ENCODE results near the gene EDC3. TPM values are rescaled to one million over a fixed set of nuclear protein-coding genes. Genes with fewer than 3 reads are reported as not detected.

The EDC3 gene
- total RNA-seq, 1 donor from 2014 or later: 17.2 TPM

DNA sequence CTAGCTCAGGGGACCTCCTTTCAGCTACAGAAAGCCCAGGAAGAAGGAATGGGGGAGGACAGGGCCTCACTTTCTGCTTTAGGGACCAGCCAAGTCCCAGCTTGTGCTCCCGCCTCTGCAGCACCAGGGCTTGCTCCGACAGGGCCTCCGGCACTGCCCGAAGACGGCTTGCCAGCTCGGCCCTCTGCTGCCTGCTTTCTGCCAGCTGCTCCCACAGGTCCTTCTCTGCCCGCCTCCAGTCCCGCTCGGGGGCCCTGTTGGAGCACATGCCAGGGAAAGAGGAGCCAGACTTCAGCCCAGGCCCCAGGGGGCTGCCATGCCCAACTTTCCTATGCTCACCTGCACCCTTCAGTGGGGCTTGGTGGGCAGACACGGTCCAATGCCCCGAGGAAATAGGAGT lies 84.5 kb downstream of the EDC3 start:
- H3K27me3 ChIP-seq (ENCODE audit: low read depth): no peaks in the 10 kb centered on the region
- TF ChIP-seq, protein P1, sequence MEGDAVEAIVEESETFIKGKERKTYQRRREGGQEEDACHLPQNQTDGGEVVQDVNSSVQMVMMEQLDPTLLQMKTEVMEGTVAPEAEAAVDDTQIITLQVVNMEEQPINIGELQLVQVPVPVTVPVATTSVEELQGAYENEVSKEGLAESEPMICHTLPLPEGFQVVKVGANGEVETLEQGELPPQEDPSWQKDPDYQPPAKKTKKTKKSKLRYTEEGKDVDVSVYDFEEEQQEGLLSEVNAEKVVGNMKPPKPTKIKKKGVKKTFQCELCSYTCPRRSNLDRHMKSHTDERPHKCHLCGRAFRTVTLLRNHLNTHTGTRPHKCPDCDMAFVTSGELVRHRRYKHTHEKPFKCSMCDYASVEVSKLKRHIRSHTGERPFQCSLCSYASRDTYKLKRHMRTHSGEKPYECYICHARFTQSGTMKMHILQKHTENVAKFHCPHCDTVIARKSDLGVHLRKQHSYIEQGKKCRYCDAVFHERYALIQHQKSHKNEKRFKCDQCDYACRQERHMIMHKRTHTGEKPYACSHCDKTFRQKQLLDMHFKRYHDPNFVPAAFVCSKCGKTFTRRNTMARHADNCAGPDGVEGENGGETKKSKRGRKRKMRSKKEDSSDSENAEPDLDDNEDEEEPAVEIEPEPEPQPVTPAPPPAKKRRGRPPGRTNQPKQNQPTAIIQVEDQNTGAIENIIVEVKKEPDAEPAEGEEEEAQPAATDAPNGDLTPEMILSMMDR (IDR thresholded peaks at IDR 0.05; ENCODE audit: borderline replicate concordance): no peak
- intact Hi-C loops (cut with micrococcal nuclease): loop anchor here (10.0 kb wide), 1 partner anchor 67 kb away; the partner anchor contains the start of gene ARID3B
- H3K4me3 ChIP-seq: no peak overlapping the region
- H3K9me3 ChIP-seq (replicated peaks): no peaks in the 10 kb centered on the region
- DNase-seq: no peak
- H3K36me3 ChIP-seq: no peaks in the 10 kb centered on the region
- H3K4me1 ChIP-seq: peaks cover 44% of the 10 kb centered on the region
- peak overlapping the region; percentile 47 for H3K27ac ChIP-seq (replicated peaks)

DNA sequence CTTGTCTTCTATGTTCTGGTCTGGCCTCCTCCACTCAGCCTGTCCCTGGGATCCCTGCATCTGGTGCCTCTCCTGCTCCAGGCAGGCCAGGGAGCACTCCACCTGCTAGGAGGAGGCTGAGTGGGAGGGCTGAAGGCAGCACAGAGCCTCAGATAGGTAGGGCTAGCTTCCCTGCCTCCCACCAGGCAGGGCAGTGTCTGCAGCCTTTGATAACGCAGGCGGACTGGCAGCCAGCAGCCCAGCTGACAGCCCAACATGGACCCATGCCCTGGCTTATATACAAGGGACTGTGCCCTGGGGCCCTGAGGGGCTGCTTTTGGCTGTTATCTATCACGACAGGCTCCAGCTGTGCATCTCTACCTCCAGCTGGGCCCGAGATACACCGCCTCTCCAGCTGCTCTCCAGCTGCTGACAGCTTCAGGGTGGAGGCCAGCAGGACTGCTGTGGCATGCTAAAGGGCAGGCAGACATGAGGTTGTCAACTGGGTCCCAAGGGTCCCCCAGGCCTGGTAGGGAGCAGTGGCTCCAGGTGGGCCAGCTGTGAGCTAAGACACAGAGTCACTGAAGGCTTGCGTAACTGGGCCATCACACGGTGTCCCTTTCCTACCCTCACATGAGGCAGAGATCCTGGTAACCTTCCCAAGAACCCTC lies 85.4 kb downstream of the EDC3 start:
- peak overlapping the region; percentile 47 for H3K27ac ChIP-seq (replicated peaks)
- H3K4me1 ChIP-seq: peaks cover 37% of the 10 kb centered on the region
- H3K27me3 ChIP-seq (ENCODE audit: low read depth): no peaks in the 10 kb centered on the region
- H3K9me3 ChIP-seq (replicated peaks): no peaks in the 10 kb centered on the region
- H3K4me3 ChIP-seq: no peak overlapping the region
- TF ChIP-seq, protein P1 (IDR thresholded peaks at IDR 0.05; ENCODE audit: borderline replicate concordance): no peak
- intact Hi-C loops (cut with micrococcal nuclease): loop anchor here (10.0 kb wide), 1 partner anchor 66 kb away; the partner anchor contains the start of gene ARID3B
- no peaks in the 10 kb centered on the region for H3K36me3 ChIP-seq
- peak; percentile 49 for DNase-seq

DNA sequence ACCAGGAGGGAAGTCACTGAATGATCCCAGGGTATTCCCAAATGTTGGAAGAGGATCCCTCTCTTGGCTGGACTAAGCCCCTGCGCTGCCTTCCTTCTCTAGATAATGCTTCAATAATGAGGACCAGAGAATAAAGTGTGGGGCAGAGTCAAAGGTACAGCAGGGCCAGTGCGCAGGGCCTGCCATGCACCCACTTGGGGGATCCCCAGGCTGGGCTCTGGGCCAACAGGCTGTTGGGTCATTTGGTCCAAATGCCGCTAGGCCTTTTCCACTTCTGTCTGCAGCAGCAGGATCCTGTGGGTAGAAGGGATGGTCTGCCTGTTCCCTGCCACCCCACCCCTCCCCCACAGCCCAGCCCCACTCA lies 85.9 kb downstream of the EDC3 start:
- Histone ChIP-seq H3K4me1 (peaks cover 32% of the 10 kb centered on the region), H3K36me3 (no peaks in the 10 kb centered on the region), H3K27me3 (ENCODE audit: low read depth) (no peaks in the 10 kb centered on the region), H3K27ac (replicated peaks) (peak overlapping the region; percentile 47), H3K9me3 (replicated peaks) (no peaks in the 10 kb centered on the region), H3K4me3 (no peak overlapping the region)
- no peak for DNase-seq
- intact Hi-C loops (cut with micrococcal nuclease): loop anchor here (10.0 kb wide), 1 partner anchor 65 kb away; the partner anchor contains the start of gene ARID3B
- TF ChIP-seq, protein P1 (IDR thresholded peaks at IDR 0.05; ENCODE audit: borderline replicate concordance): no peak

DNA sequence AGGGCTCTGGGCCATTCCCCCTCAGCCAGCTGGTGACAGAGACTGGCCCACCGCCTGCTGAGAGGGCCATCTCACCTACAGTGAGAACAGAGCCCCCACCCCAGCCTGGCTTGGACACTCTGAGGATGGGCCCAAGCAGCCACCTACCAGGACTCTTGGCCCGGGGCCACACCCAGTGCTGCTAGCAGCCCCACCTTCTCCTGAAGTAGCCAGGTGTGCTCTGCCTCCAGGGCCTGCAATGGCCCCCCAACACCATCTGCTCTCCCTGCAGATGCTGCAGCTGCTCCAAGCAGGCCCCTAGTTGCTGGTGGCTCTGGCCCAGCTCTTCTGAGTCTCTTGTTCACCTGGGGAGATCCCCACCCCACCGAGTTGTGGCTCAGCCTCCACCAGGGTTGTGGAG lies 87.0 kb downstream of the EDC3 start:
- DNase-seq: no peak
- Histone ChIP-seq H3K9me3 (replicated peaks) (no peaks in the 10 kb centered on the region), H3K4me3 (no peak overlapping the region), H3K27ac (replicated peaks) (no peak overlapping the region), H3K4me1 (peaks cover 24% of the 10 kb centered on the region), H3K36me3 (no peaks in the 10 kb centered on the region), H3K27me3 (ENCODE audit: low read depth) (no peaks in the 10 kb centered on the region)
- intact Hi-C loops (cut with micrococcal nuclease): no loop called here
- TF ChIP-seq, protein P1 (IDR thresholded peaks at IDR 0.05; ENCODE audit: borderline replicate concordance): no peak

DNA sequence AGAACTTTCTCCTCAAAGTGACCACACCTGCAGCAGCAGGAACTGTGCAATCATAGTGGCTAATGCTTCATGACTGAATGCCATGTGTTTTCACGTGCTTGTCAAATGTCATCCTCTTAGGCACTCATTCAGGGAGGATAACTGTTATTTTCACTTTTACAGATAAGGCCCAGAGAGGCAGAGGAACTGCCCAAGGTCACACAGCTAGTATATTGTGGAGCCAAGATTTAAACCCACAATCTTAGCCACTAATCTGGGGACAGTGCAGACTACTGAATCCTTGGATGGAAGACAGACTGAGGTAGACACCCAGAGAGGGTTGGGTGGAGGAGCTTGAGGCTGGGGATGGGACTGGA lies 90.1 kb downstream of the EDC3 start:
- Histone ChIP-seq H3K9me3 (replicated peaks) (no peaks in the 10 kb centered on the region), H3K4me3 (no peak overlapping the region), H3K4me1 (peaks cover 17% of the 10 kb centered on the region), H3K36me3 (no peaks in the 10 kb centered on the region), H3K27ac (replicated peaks) (no peak overlapping the region), H3K27me3 (ENCODE audit: low read depth) (no peaks in the 10 kb centered on the region)
- TF ChIP-seq, protein P1 (IDR thresholded peaks at IDR 0.05; ENCODE audit: borderline replicate concordance): no peak
- intact Hi-C loops (cut with micrococcal nuclease): no loop called here
- no peak for DNase-seq
